K562 (cell line): Measurements from ENCODE around the gene ATP9B. TPM values are rescaled to one million over a fixed set of nuclear protein-coding genes. Genes with fewer than 3 reads are reported as not detected.

Experiments used
- ATAC-seq: fragments of 200-7000 bp; cut with Tn5 transposase; 3 replicates; pipeline ENCODE4 v1.9.1; 2020; ENCODE audit warnings: moderate library complexity
- BruUV-seq: library from RNA; stranded (reverse); fragments of 400-500 nt; replicated peaks from 2 replicates; lab custom pipeline; 2021; lab: Mats Ljungman, UMichigan
- CTCF ChIA-PET: fragments of 300-600 bp; formaldehyde crosslinking; extraction: SDS; loops from one replicate; lab custom pipeline; 2021; ENCODE audit warnings: low intra/inter-chr PET ratio; lab: Yijun Ruan, JAX
- POLR2A ChIA-PET: fragments of 300-600, 350-650 bp; sonication (Branson Sonifier 250); formaldehyde crosslinking; extraction: SDS; loops from one replicate; lab custom pipeline; 2021; ENCODE audit warnings: antibody characterized with exemption, inconsistent platforms; lab: Yijun Ruan, JAX
- DNase-seq, 4 experiments: peaks; one replicate each; pipeline versions ENCODE4 v3.0.0 to v3.0.0-alpha.2; 2011 to 2018; ENCODE audit warnings: low spot score in 3 of 4, mixed read lengths in 3 of 4; ENCODE audit errors: extremely low read depth in 1 of 4
- FAIRE-seq: peaks from 2 replicates; lab custom pipeline; 2011; peaks lifted over from hg19 to GRCh38; lab: Jason Lieb, UNC
- H2AFZ ChIP-seq: 2 replicates; pipeline ENCODE4 v1.6.0; 2011; ENCODE audit warnings: low read depth, low read length, control low read depth, inconsistent platforms
- H3K27ac ChIP-seq: fragments of 200-600 bp; 3 replicates; pipeline ENCODE4 v1.8.0; 2011; ENCODE audit warnings: low read depth, mild to moderate bottlenecking, control low read depth, inconsistent platforms, low read length, moderate library complexity, mixed read lengths; ENCODE audit errors: extremely low read depth
- H3K27me3 ChIP-seq, 2 experiments: fragments of 300-600 bp in 1 of 2; 2 replicates in 1 of 2; 3 replicates in 1 of 2; pipeline versions ENCODE4 v1.6.0 to v1.8.0; 2011; ENCODE audit warnings: inconsistent platforms in 2 of 2, low read length in 2 of 2, mild to moderate bottlenecking in 1 of 2, mixed read lengths in 1 of 2, moderate library complexity in 1 of 2; ENCODE audit not compliant: control insufficient read depth in 2 of 2, insufficient read depth in 2 of 2
- H3K36me3 ChIP-seq: fragments of 300-600 bp; 3 replicates; pipeline ENCODE4 v1.8.0; 2011; ENCODE audit warnings: mild to moderate bottlenecking, low read length, inconsistent platforms; ENCODE audit not compliant: control insufficient read depth, insufficient read depth
- H3K4me1 ChIP-seq, 2 experiments: fragments of 200-600 bp in 1 of 2; replicated peaks in 1 of 2; 2 replicates in 1 of 2; 3 replicates in 1 of 2; pipeline versions ENCODE4 v1.5.1 to v1.8.0; 2011; ENCODE audit warnings: inconsistent platforms in 2 of 2, low read length in 2 of 2, mild to moderate bottlenecking in 1 of 2, mixed read lengths in 1 of 2, moderate library complexity in 1 of 2; ENCODE audit not compliant: control insufficient read depth in 2 of 2, insufficient read depth in 2 of 2
- H3K4me2 ChIP-seq: 2 replicates; pipeline ENCODE4 v1.6.1; 2011; ENCODE audit warnings: low read length, control low read depth, inconsistent platforms, mixed read lengths; ENCODE audit not compliant: insufficient read depth
- H3K4me3 ChIP-seq: fragments of 200-600 bp; sonication (generic), shearing (Covaris generic); 2 replicates; pipeline ENCODE4 v1.5.1; 2016; ENCODE audit warnings: control low read depth, inconsistent platforms
- H3K79me2 ChIP-seq: fragments of 200-600 bp; 3 replicates; pipeline ENCODE4 v1.8.0; 2011; ENCODE audit warnings: low read length, inconsistent platforms; ENCODE audit not compliant: control insufficient read depth, insufficient read depth
- H3K9ac ChIP-seq, 2 experiments: 2 replicates each; pipeline versions ENCODE4 v1.6.0 to v1.6.1; 2011; ENCODE audit warnings: low read depth in 2 of 2, low read length in 2 of 2, control low read depth in 1 of 2, inconsistent platforms in 1 of 2, mild to moderate bottlenecking in 1 of 2, mixed read lengths in 1 of 2; ENCODE audit not compliant: insufficient read depth in 1 of 2
- H3K9me1 ChIP-seq: one replicate; pipeline ENCODE4 v1.6.0; 2011; ENCODE audit warnings: inconsistent platforms, mild to moderate bottlenecking, low read length, moderate library complexity; ENCODE audit not compliant: control insufficient read depth, insufficient read depth
- H3K9me3 ChIP-seq: replicated peaks from 2 replicates; pipeline ENCODE4 v1.5.1; 2011; ENCODE audit warnings: low read depth, low read length, inconsistent platforms; ENCODE audit not compliant: control insufficient read depth, insufficient read depth
- H4K20me1 ChIP-seq: replicated peaks from 2 replicates; pipeline ENCODE4 v1.6.1; 2011; ENCODE audit warnings: low read length, inconsistent platforms, mixed read lengths; ENCODE audit not compliant: control insufficient read depth, insufficient read depth
- CEBPZ ChIP-seq: fragments of 150-350 bp; IDR thresholded peaks from 2 replicates; pipeline ENCODE4 v1.6.1; 2014; ENCODE audit warnings: low read depth, mild to moderate bottlenecking, low read length, borderline replicate concordance
- HDAC6 ChIP-seq: IDR thresholded peaks from 2 replicates; pipeline ENCODE4 v1.6.1; 2012; ENCODE audit warnings: low read depth, mild to moderate bottlenecking, control low read depth, inconsistent platforms, low read length, moderate library complexity
- ID3 ChIP-seq, 2 experiments: fragments of 250-450 bp in 1 of 2; fragments of 450-650 bp in 1 of 2; sonication (Bioruptor Pico) in 1 of 2; IDR thresholded peaks; 2 replicates each; pipeline versions ENCODE4 v1.6.1 to v1.8.0; 2016 to 2021; ENCODE audit warnings: mild to moderate bottlenecking in 2 of 2, moderate library complexity in 2 of 2, missing compliant biosample characterization in 1 of 2, missing genetic modification characterization in 1 of 2
- NFYB ChIP-seq: IDR thresholded peaks from 2 replicates; pipeline ENCODE4 v1.6.1; 2011; ENCODE audit warnings: mild to moderate bottlenecking, moderate library complexity; ENCODE audit not compliant: insufficient read length; ENCODE audit errors: extremely low read depth
- NR4A1 ChIP-seq, 2 experiments: fragments of 250-450 bp in 1 of 2; fragments of 450-650 bp in 1 of 2; sonication (Bioruptor Pico) in 1 of 2; IDR thresholded peaks; 2 replicates each; pipeline versions ENCODE4 v1.4.0 to v1.6.1; 2016 to 2020; ENCODE audit warnings: mild to moderate bottlenecking in 2 of 2, missing compliant biosample characterization in 1 of 2, missing genetic modification characterization in 1 of 2, moderate library complexity in 1 of 2
- RBM25 ChIP-seq: fragments of 200-400 bp; formaldehyde crosslinking; IDR thresholded peaks from 2 replicates; pipeline ENCODE4 v1.6.1; 2018; ENCODE audit warnings: low read length, low read depth, moderate library complexity; ENCODE audit not compliant: severe bottlenecking
- SMC3 ChIP-seq: conservative IDR thresholded peaks from 2 replicates; pipeline ENCODE4 v1.6.1; 2011; ENCODE audit warnings: low read depth, low read length, improper control_type of control experiment; ENCODE audit not compliant: insufficient read depth
- ZBTB11 ChIP-seq, 3 experiments: fragments of 200-800 bp in 1 of 3; fragments of 250-450 bp in 1 of 3; fragments of 450-650 bp in 1 of 3; sonication (Bioruptor Pico) in 1 of 3; sonication (Bioruptor generic) in 1 of 3; formaldehyde crosslinking in 1 of 3; IDR thresholded peaks; 2 replicates each; pipeline versions ENCODE4 v1.6.1 to v1.8.0; 2016 to 2022; ENCODE audit warnings: mild to moderate bottlenecking in 2 of 3, missing genetic modification characterization in 2 of 3, missing compliant biosample characterization in 1 of 3, moderate library complexity in 1 of 3
- ZNF512 ChIP-seq: IDR thresholded peaks from 2 replicates; pipeline ENCODE4 v1.6.1; 2016; ENCODE audit warnings: missing genetic modification characterization, missing compliant biosample characterization
- WGBS: fragments of 100-300 bp; shearing (Covaris generic); methylation state at CpG from one replicate; pipeline ENCODE4 v1.1.6; 2016; ENCODE audit warnings: low coverage, mixed read lengths; ENCODE audit not compliant: insufficient coverage; ENCODE audit errors: missing lambda C conversion rate; 5-methylcytosine and 5-hydroxymethylcytosine counted together
- in situ Hi-C: fragments of 300-500 bp; cut with MboI; formaldehyde crosslinking; loops from 4 replicates; pipeline ENCODE4 v1.15.0; 2018; ENCODE audit warnings: inconsistent platforms, mixed read lengths
- intact Hi-C: fragments of 100-400 bp; cut with micrococcal nuclease; formaldehyde crosslinking; loops from 2 replicates; pipeline ENCODE4 v1.14.2; 2022
- polyA plus RNA-seq, 8 experiments: library from polyadenylated mRNA; depleted of rRNA in 4 of 8; stranded (reverse) in 5 of 8; unstranded in 3 of 8; fragments of >200 nt; fragmentation: Nextera tagmentation in 2 of 8; fragmentation: Illumina TruSeq in 1 of 8; extraction: Ambion mirVana in 2 of 8; extraction: Trizol in 1 of 8; gene quantifications; 2 replicates each; pipeline versions ENCODE4 v1.2.1 to v1.2.3, GENCODE V29; 2011 to 2014; ENCODE audit warnings: inconsistent platforms in 1 of 8, missing spikeins in 1 of 8
- total RNA-seq, 7 experiments: library from RNA; depleted of rRNA in 6 of 7; stranded (reverse); fragments of >200 nt in 6 of 7; fragmentation: Illumina TruSeq in 2 of 7; extraction: Trizol in 2 of 7; gene quantifications; 2 replicates each; pipeline versions ENCODE4 v1.2.1 to v1.2.3, GENCODE V29; 2011 to 2021; ENCODE audit warnings: low replicate concordance in 1 of 7

The ATP9B gene
- total and polyA plus RNA-seq, 9 of the 15 experiments (the other 6 are each of a cell fraction or from before 2014, with no cell fraction given): 0.66 to 13.2 (median 7.9) TPM

- H3K79me2 ChIP-seq: no peaks in the 10 kb centered on the region
- H4K20me1 ChIP-seq: no peaks in the 10 kb centered on the region
- ChIA-PET POLR2A (no interaction called here), CTCF (no interaction called here)
- H3K36me3 ChIP-seq: peaks cover 3% of the 10 kb centered on the region; the same call in 1 of the 3 replicates
- no peaks in the 10 kb centered on the region for H3K27me3 ChIP-seq
- no peaks in the 10 kb centered on the region for H3K4me1 ChIP-seq
- H2AFZ ChIP-seq: no peak overlapping the region
- no peak overlapping the region for H3K27ac ChIP-seq
- no peak overlapping the region for H3K4me3 ChIP-seq
- ATAC-seq (no peak), FAIRE-seq (no peak), DNase-seq (no peak)
- H3K4me2 ChIP-seq: no peak overlapping the region
- intact Hi-C loops: no loop called here
- WGBS: 64% methylated on average over 24 of the region's 29 CpGs
- BruUV-seq: no TSS peak
- H3K9me1 ChIP-seq: no peaks in the 10 kb centered on the region
- no peaks in the 10 kb centered on the region; the same call in 1 of the 2 replicates for H3K9me3 ChIP-seq
- in situ Hi-C loops: no loop called here
- H3K9ac ChIP-seq: no peak overlapping the region
- TF ChIP-seq NFYB: no peak
- no peak for TF ChIP-seq ZNF512 (tag)
- no peak for TF ChIP-seq RBM25
- TF ChIP-seq ZBTB11 (CRISPR knock-in tag; IDR thresholded peaks at IDR 0.05): no peak
- TF ChIP-seq SMC3: no peak
- TF ChIP-seq HDAC6: no peak
- TF ChIP-seq NR4A1 (CRISPR knock-in tag; IDR thresholded peaks at IDR 0.05): no peak
- TF ChIP-seq NR4A1 (tag; IDR thresholded peaks at IDR 0.05): no peak
- TF ChIP-seq CEBPZ: no peak
- TF ChIP-seq ID3 (CRISPR knock-in tag; IDR thresholded peaks at IDR 0.05): no peak
- no peak for TF ChIP-seq ID3 (tag; IDR thresholded peaks at IDR 0.05)
Measured at GRCh38 chr18:79366177-79367094, 297.2 kb downstream of the ATP9B start.
